IPS-NIHi7 (cell line): ENCODE data around the gene ADPRH.
"Not testable (repeated sequence)": the region's sequence is repeated elsewhere in the genome, so short reads cannot be mapped to it uniquely, and the experiment has no call there.

ENCODE experiments used
- DNase-seq: peaks from one replicate; pipeline ENCODE4 v3.0.0; 2012; ENCODE audit warnings: mixed read lengths; ENCODE audit errors: extremely low spot score

Gene ADPRH

DNA sequence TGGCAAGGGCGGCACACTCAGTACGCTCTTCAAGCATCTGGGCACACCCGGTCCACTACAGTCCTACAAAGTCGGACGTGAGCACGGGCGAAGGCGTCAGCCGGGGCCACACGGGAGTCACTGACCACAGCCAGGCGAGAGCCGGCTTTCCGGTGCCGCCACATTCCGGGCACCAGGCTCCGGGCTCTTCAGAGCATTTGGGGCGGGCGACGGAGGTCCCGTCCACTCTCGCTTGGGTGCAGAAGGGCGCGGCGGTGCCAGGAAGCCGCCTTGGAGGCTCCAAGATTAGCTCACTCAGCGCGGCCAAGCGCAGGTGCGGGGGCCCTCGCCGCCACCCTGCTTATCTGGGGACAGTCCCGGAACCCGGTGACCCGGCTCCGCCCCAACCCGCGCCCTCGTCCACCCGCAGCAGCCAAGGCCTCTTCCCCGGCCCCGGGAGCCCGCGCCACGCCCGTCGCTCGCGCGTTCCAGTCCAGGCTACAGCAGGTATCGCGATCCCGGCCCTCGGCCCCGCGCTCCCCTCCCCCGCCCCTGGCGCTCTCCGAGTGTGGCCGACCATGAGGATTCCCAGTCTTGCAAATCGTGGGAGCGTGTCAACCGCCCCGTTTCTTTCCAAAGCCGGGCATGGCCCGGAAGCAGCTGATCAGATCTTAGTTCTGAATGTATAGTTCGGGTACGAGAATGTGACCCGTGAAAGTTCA, at the start of gene ADPRH:
ADPRH (plus strand) TSS at position 127 of the 701 bp plus-strand sequence. CDS start 2,678 bp downstream, outside the sequence.
- peak; percentile 92 for DNase-seq

DNA sequence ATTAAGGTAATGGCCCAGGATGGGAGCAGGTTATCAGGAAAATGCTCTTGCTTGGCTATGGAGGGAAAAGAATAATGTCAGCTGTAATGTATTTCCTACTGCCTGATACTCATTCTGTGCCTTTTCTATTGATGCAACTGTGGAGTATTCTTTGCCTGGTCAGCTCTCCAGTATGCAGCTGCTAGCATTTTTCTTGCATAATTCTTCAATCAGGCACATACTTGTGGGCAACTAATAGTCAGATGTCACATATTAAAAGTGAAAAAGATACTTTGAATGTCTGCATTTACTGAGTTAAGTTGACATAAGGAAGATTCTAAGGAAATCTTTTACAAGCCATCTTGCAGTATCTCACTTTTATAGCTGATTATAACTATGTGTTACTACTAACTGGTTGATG, 49.4 kb upstream of the ADPRH start:
- DNase-seq, result no peak

DNA sequence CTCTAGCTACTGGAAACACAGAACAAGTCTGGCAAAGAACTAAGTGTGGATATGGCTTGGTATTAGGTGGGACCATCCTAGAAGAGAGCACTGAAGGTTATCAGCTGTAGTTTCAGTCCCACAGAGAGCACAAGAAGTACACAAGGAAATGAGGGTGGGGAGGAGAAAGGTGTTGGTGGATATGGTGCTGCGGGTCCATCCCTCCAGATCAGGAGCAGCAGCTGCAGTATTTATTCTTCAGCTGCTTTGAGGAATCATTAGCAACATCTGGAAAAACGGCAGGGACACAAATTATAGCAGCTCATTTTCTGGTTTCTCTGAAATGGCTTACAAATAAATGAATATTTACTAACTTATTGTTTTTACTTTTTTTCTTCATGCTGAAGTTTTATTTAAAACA, 48.8 kb upstream of the ADPRH start:
- DNase-seq, result no peak

DNA sequence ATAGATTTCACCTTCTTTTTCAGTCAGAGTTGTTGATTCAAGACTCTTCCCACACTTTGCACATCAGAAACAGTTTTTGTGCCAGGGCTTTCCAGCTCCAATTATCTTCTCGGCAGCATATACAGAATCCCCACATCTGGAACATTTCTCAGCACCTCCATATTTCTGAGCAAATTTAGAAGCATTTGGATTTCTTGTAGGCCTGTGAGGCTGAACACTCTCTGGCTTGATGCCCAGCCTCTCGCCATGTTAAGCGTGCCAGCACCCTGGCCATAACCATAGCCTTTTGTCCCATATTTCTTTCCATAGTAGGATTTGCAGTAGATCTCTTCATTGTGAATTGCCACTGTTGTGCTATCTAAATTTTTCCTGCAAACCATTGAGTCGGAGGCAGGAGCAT, 48.1 kb upstream of the ADPRH start:
- no peak for DNase-seq

DNA sequence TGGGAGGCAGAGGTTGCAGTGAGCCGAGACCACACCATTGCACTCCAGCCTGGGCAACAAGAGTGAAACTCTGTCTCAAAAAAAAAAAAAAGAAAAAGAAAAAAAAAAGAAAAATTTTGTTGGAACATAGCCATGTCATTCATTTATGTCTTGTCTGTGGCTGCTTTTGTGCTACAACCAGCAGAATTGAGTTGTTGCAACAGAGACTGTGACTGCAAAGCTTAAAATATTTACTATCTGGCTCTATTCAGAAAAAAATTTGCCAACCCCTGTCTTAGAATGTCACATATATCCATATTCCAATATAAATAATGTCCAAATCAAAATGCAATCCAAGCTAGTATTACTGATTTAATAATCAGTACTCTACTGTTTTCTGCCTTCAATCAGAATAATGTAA, 45.0 kb upstream of the ADPRH start:
- DNase-seq, result no peak

DNA sequence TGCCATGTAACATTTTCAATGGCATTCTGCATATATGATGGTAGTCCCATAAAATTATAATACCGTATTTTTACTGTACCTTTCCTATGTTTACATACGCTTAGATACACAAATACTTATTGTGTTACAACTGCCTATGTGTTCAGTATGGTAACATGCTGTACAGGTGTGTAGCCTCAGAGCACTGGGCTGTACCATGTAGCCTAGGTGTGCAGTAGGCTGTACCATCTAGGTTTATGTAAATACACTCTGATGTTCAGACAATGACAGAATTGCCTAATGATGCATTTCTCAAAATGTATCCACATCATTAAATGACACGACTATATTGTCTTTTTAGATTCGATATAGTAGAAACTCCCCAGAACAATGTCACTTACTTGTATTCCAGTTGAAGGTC, 42.5 kb upstream of the ADPRH start:
- no peak for DNase-seq

DNA sequence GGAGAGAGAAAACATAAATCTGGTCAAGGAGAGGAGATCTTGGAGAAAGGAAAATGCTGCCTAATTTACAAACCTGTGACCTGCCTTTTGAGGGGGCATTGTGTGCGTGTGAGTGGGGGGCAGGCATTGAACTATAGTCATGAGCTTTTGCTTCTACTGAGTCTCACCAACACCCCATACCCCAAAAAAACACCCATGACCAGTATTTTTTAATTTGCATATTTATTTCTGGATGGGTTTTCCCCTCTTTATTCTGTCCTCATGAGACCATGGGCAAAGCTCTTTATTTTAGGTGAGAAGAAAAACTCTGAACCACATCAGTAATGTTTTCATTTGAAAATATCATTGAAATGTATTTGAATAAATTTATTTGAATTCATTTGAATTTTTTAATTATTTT, 40.5 kb upstream of the ADPRH start:
- no peak for DNase-seq

DNA sequence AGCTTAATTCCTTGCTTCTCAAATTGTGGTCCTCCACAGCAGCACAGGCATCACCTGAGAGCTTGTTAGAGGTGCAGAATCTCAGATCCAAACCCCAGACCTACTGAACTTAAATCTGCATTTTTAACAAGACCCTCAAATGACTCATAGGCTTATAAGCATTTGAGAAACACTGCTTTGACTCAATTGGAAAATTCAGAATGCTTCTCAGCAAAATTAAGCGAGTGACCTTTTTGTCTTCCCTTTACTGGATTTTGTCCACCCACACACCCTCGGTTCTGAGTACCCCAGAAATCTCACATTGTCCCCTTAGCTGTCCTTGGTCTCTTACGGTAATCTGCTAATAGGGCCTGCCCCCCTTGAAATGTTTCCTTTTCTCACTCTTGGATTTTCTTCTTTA, 37.7 kb upstream of the ADPRH start:
- no peak for DNase-seq

DNA sequence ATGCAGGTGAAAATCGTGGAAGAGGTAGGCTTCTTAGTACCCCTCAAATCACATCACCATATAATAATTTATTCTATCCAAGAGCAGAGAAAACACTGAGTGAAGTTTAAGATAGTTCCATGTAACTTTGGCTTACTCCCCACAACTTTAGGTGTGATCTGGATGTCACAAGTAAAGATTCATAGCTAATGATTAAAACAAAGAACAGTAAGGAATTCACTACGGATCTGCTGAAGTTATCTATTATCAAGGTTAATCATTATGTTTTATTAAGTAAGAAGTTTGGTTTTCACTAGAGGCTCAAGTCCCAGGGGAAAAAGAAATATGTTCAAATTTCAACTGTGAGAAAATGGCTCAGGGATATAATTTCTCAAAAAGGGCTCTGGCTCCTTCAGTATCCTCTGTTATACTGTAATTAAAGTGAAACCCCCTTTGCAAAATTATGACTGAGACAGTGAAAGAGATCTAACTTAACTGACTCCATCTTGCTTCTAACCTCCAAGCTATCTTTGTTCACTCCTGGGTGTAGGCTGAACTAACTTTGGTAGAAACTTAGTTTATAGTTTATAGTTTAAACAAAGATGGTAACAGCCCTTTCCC, 37.0 kb upstream of the ADPRH start:
- no peak for DNase-seq

DNA sequence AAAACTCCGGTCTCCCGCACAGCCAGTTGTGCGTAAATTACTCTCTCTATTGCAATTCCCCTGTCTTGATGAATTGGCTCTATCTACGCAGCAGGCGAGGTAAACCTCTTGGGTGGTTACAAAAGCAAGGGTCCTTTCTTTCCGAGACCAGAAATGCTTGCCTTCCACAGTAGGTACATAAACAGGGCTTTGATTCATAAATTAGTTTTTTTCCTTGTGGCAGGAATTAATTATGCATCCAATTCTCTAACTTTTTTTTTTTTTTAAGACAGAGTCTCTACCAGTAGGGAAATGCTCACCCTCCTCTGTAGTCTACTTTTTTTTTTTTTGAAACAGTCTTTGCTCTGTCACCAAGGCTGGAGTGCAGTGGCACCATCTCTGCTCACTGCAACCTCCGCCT, 36.1 kb upstream of the ADPRH start:
- no peak for DNase-seq

DNA sequence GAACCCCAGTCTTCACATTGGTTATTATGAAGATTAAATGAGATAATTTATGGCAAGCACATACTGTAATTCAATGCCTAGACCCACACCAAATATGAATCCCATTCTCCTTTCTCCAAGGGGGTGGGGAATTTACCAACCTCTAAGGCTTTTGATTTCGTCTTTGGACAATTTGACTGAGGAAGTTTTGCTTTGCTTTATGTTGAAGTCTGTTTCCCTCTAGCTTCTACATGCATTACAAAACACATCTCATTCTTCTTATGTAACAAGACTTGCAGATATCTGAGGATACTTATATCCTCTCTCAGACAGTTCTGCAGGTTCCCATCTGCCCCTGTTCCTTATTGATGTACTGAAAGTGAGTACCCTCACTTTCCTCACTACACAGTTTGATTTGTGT, 32.1 kb upstream of the ADPRH start:
- DNase-seq, result no peak

DNA sequence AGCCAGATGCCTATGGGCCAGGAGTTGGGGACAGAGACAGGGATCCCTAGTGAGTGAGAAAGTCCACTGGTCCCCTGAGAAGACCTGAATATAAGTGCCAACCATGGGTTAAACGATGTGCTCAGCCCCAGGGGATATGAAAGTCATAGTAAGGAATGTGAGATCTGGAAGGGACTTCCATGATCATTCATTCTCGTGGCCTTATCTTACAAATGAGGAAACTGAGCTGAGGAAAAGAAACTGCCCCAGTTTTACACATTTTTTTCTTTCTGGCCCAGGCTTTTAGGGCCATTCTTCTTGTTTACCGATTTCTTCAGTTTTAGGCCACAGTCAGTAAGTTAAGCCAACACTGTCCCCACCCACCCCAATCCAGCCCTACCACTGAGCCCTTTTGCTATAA, 31.0 kb upstream of the ADPRH start:
- no peak for DNase-seq

DNA sequence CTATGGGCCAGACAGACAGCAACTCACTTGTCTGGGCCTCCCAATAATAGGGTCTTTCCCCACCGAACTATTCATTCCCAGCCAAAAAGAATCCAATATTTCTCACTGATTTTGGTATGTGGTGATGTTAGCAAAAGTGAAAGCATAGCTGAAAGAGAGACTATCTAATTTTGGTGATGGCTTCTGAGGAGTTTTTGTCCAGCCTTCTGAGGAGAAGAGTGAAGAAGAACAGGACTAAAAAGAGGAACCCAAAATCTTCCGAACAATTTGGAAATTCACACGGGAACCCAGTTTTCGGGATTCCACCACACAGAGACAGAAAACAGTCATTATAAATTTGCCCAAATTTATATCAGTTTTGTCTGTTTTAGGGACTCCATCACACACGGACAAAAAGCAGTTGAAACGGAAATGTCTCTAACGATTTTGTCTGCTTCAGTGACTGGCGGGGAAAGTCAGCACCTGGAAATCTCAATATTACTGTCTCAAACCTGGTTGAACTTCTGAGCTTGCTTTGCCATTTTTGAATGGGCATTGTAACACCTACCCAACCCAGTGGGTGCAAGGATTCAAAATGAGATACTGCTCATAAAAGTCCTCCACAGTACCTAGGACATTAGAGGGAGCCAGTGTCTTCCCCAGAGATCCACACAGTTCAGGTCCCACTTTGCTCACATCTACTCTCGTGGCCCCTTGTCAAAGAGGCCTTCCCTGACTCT, 28.9 kb upstream of the ADPRH start:
- no peak for DNase-seq

DNA sequence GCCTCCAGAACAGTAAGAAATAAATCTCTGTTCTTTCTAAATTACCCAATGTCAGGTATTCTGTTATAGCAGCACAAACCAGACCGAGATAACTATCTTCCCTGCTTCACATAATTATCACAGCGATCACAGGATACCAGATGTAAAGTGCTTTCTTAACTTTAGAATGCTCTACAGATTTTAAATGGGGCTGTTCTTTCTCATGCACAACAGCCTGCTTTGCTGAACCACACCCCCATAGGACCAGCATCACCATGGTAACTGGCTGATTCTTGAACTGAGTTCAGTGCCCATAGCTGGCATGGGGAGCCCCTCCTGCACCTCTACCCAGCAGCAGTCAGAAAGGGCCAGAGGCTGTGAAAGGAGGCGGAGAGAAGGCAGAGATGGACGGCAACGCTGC, 27.7 kb upstream of the ADPRH start:
- no peak for DNase-seq

DNA sequence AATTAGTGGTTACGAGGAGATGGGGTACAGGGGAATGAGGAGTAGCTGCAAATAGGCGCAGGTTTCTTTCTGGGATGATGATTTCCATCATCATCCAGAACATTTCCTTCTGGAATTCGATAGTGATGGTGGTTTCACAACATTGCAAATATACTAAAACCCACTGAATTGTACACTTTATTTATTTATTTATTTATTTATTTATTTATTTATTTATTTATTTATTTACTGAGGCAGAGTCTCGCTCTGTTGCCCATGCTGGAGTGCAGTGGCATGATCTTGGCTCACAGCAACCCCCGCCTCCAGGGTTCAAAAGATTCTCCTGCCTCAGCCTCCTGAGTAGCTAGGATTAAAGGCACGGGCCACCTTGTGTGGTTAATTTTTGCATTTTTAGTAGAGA, 26.4 kb upstream of the ADPRH start:
- DNase-seq, result not testable (repeated sequence)

DNA sequence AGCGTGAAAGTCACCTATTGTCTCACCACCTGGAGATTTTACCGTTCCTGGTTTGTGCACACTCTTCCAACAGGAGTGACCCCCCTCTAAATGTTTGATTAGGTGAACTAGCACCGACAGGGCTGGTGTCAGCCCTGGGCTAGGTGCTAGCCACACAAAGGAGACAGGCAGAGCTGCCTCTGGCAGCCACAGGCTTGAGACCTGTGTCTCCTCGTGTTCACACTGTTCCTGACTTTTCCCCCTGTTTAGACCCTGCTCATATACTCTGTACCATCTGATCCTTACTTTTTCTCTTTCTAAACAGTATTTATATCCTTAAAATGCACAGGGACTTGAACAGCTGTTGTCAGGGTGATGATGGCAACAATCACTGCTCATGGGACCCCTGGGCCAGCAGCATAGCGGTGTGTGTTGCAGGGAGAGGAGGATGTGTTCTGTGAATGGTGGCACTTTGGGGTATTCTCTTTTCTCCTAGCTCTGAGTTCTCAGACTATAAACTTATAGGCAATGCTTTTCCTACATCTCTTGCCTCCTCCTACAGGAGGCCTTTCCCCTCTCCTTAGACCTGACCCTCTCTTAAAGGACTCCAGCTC, 25.4 kb upstream of the ADPRH start:
- DNase-seq, result no peak

DNA sequence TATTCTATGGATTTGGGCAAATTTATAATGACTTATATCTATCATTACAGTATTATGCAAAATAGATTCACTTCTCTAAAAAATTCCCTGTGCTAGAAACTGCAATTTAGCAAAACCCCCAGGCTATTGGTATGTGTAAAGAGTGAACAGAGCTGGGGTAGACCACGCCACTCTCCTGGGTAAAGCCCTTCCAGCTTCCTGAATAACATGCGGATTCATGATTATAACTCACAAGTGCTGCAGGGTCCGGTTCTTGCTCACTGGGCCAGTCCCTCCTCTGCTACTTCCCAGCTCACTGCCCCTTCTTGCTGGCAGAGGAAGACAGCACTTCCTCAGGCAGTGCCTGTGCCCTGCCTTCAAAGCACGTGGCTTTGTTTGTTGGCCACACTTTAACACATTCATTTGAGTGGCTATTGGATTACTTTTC, 24.0 kb upstream of the ADPRH start:
- no peak for DNase-seq

DNA sequence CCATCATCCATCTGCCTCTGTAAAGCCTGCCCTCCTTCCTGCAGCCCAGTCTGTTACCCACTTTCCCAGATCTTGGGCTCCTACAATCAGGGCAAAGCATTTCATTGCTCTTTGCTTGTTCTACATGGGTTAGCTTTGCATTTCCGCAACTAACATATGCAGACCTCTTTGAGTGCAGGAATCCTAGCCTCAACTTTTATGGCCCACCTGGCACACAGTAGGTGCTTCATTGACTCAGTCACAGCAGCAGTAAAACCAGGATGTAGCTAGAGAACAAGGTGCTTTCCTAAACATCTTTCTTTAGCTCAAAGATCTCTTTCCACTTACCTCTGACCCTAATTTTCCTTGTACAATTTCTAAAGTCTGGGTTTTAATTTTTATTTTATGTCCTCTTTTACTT, 23.4 kb upstream of the ADPRH start:
- DNase-seq, result no peak

DNA sequence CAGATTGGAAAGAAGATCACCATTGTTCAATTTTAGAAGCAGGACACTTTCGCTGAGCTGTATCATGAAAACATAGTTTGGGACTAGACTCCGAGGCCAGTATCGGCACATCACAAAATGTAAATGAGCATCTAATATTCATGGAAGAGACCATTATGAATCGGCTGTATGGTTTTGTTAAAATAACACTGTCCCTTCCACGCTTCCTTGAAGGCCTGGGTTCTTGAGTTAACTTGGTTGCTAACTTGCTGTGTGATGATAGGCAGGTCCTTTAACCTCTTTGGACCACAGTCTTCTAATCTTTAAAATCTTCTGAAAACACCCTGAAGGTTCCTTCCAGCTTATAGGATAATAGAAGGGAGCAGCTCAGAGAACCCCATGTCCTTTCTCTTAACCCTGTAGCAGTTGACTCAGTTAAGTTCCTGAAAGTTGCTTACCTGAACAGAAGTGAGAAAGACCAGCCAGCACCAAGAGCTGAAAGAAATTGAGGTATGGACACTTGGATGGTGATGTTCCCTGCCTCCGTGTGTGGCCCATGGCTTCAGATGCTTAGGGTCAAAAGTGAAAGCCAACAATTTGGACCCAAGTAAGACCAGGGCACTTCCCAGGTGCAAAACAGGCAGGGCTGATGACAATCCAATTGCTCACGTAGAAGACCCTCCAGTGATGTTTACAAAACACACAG, 22.0 kb upstream of the ADPRH start:
- no peak for DNase-seq

DNA sequence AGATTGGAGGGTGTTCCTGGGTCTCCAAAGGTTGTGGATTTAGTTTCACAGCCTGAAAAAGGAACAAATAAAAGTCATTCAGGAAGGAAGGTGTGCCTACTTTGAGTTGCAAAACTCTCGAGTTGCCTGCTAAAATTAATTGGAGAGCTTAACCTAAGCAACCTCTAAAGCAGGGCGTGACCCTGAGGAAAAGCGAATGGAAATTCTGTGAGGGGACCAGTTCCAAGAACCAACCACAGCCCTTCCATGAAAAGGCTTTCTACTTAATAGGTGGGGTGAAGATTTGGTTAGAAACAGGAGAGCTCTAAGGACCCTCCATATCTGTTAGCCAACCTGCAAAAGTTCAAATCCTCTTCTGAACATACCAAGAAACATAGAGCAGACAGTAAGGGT, 21.4 kb upstream of the ADPRH start:
- no peak for DNase-seq

DNA sequence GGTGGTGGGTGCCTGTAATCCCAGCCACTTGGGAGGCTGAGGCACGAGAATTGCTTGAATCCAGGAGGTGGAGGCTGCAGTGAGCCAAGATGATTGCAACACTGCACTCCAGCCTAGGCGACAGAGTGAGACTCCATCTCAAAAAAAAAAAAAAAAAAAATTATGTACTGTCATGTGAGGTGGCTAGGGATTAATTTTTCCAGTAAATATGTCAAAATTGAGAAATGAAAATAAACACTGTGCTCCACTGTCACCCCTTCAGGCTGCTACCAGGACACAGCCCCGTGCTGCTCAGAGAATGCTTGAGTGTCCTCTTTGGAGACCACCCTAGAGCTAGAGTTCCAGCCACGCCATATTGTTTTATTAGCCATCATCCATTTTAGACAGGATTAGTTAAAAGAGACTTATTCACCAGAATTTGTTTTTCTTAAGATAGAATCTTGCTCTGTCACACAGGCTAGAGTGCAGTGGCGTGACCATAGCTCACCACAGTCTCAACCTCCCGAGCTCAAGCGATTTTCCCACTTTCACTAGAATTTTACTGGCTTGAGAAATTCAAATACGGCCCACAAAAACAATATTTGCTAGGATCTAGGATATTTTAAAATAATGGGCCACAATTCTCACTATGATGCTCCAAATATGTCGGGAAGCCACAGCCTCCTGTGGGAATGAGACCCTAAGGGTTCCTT, 20.5 kb upstream of the ADPRH start:
- DNase-seq, result no peak
